Mesendoderm (in vitro differentiated cells): ENCODE results near the gene MGME1.

Experiments
- DNase-seq: peaks from one replicate; pipeline ENCODE4 v3.0.0; 2013
- H2AK5ac ChIP-seq: 2 replicates; pipeline ENCODE4 v1.6.1; 2013; ENCODE audit warnings: low read length, inconsistent platforms
- H2BK120ac ChIP-seq: 2 replicates; pipeline ENCODE4 v1.6.1; 2013; ENCODE audit warnings: low read depth, mild to moderate bottlenecking, low read length, moderate library complexity, mixed read lengths
- H2BK15ac ChIP-seq: replicated peaks from 2 replicates; pipeline ENCODE4 v1.6.1; 2013; ENCODE audit warnings: low read depth, mild to moderate bottlenecking, moderate library complexity
- H2BK5ac ChIP-seq: 2 replicates; pipeline ENCODE4 v1.6.1; 2013; ENCODE audit warnings: low read length, inconsistent platforms
- H3K18ac ChIP-seq: 2 replicates; pipeline ENCODE4 v1.6.1; 2013; ENCODE audit warnings: mild to moderate bottlenecking, low read length, mixed read lengths
- H3K23ac ChIP-seq: one replicate; pipeline ENCODE4 v1.6.1; 2013; ENCODE audit warnings: low read length
- H3K27ac ChIP-seq: 2 replicates; pipeline ENCODE4 v1.5.1; 2013; ENCODE audit warnings: low read depth, mild to moderate bottlenecking, inconsistent platforms, low read length, moderate library complexity
- H3K27me3 ChIP-seq: 2 replicates; pipeline ENCODE4 v1.6.1; 2013; ENCODE audit warnings: low read length, control low read depth, mild to moderate bottlenecking, inconsistent platforms; ENCODE audit not compliant: insufficient read depth, poor library complexity
- H3K36me3 ChIP-seq: 2 replicates; pipeline ENCODE4 v1.6.1; 2013; ENCODE audit warnings: low read length, inconsistent platforms; ENCODE audit not compliant: control insufficient read depth, insufficient read depth
- H3K4ac ChIP-seq: one replicate; pipeline ENCODE4 v1.6.1; 2013; ENCODE audit warnings: low read depth, mild to moderate bottlenecking, low read length, moderate library complexity
- H3K4me1 ChIP-seq: 2 replicates; pipeline ENCODE4 v1.6.1; 2013; ENCODE audit warnings: low read depth, low read length, inconsistent platforms; ENCODE audit not compliant: control insufficient read depth
- H3K4me2 ChIP-seq: 2 replicates; pipeline ENCODE4 v1.6.1; 2013; ENCODE audit warnings: low read length
- H3K4me3 ChIP-seq: 2 replicates; pipeline ENCODE4 v1.5.1; 2013; ENCODE audit warnings: mild to moderate bottlenecking, low read length
- H3K56ac ChIP-seq: one replicate; pipeline ENCODE4 v1.6.1; 2013; ENCODE audit warnings: low read length
- H3K79me1 ChIP-seq: 2 replicates; pipeline ENCODE4 v1.6.1; 2013; ENCODE audit warnings: low read length, inconsistent platforms
- H3K79me2 ChIP-seq: 2 replicates; pipeline ENCODE4 v1.6.1; 2013; ENCODE audit warnings: mild to moderate bottlenecking, low read length; ENCODE audit not compliant: control insufficient read depth, insufficient read depth
- H3K9ac ChIP-seq: 2 replicates; pipeline ENCODE4 v1.6.1; 2013; ENCODE audit warnings: low read length, inconsistent platforms
- H4K5ac ChIP-seq: one replicate; pipeline ENCODE4 v1.6.1; 2013; ENCODE audit warnings: low read length
- H4K8ac ChIP-seq: one replicate; pipeline ENCODE4 v1.6.1; 2013; ENCODE audit warnings: low read depth, mild to moderate bottlenecking, control low read depth, low read length, moderate library complexity
- WGBS: extraction: QIAGEN DNeasy Blood & Tissue Kit; methylation state at CpG from one replicate; pipeline ENCODE4 v1.1.7; 2013; ENCODE audit warnings: low lambda C conversion rate, missing lambda C conversion rate; ENCODE audit not compliant: insufficient coverage; ENCODE audit errors: extremely low coverage; 5-methylcytosine and 5-hydroxymethylcytosine counted together

MGME1 gene

GRCh38 chr20:17953935-17954334, 14.9 kb upstream of the MGME1 start:
- Histone ChIP-seq H3K9ac (no peak overlapping the region), H3K4me3 (no peak overlapping the region), H3K4me1 (peaks cover 2% of the 10 kb centered on the region), H3K79me2 (peaks cover 84% of the 10 kb centered on the region), H2AK5ac (no peak overlapping the region), H3K18ac (no peak overlapping the region), H3K56ac (no peak overlapping the region), H4K8ac (no peak overlapping the region), H3K4ac (no peak overlapping the region), H3K27me3 (no peaks in the 10 kb centered on the region), H2BK5ac (no peak overlapping the region), H3K79me1 (peaks cover 8% of the 10 kb centered on the region), H2BK15ac (no peak overlapping the region), H4K5ac (no peak overlapping the region), H3K4me2 (no peak overlapping the region), H3K36me3 (peaks cover 28% of the 10 kb centered on the region), H3K23ac (no peak overlapping the region), H2BK120ac (no peak overlapping the region), H3K27ac (no peak overlapping the region)
- DNase-seq, result no peak
- WGBS, result no CpG with 5 or more reads among the region's 5 CpGs

- H3K27me3 ChIP-seq, result no peaks in the 10 kb centered on the region
- no peak overlapping the region for H3K4me2 ChIP-seq
- WGBS, result no CpG with 5 or more reads among the region's 3 CpGs
- no peak overlapping the region for H3K9ac ChIP-seq
- H2AK5ac ChIP-seq, result no peak overlapping the region
- H3K79me2 ChIP-seq, result peaks cover 88% of the 10 kb centered on the region
- peaks cover 22% of the 10 kb centered on the region for H3K36me3 ChIP-seq
- no peak overlapping the region for H3K56ac ChIP-seq
- no peak overlapping the region for H4K8ac ChIP-seq
- peaks cover 6% of the 10 kb centered on the region for H3K79me1 ChIP-seq
- H4K5ac ChIP-seq, result no peak overlapping the region
- no peak overlapping the region for H2BK120ac ChIP-seq
- H3K4ac ChIP-seq, result no peak overlapping the region
- H3K18ac ChIP-seq, result no peak overlapping the region
- H3K23ac ChIP-seq, result no peak overlapping the region
- no peak overlapping the region for H3K27ac ChIP-seq
- peaks cover 7% of the 10 kb centered on the region for H3K4me1 ChIP-seq
- no peak overlapping the region for H2BK5ac ChIP-seq
- no peak overlapping the region for H2BK15ac ChIP-seq
- no peak overlapping the region for H3K4me3 ChIP-seq
- no peak for DNase-seq
Observed at GRCh38 chr20:17955302-17955701, 13.5 kb upstream of the MGME1 start.

GRCh38 chr20:17956099-17956685, 12.6 kb upstream of the MGME1 start:
- Histone ChIP-seq H3K56ac (no peak overlapping the region), H3K27me3 (no peaks in the 10 kb centered on the region), H3K79me1 (no peaks in the 10 kb centered on the region), H2BK15ac (no peak overlapping the region), H2BK5ac (no peak overlapping the region), H3K4me2 (no peak overlapping the region), H3K9ac (no peak overlapping the region), H3K4me1 (peaks cover 10% of the 10 kb centered on the region), H3K79me2 (peaks cover 90% of the 10 kb centered on the region), H3K23ac (no peak overlapping the region), H3K18ac (no peak overlapping the region), H3K27ac (no peak overlapping the region), H2BK120ac (no peak overlapping the region), H2AK5ac (no peak overlapping the region), H3K36me3 (peaks cover 15% of the 10 kb centered on the region), H3K4me3 (no peak overlapping the region), H3K4ac (no peak overlapping the region), H4K8ac (no peak overlapping the region), H4K5ac (no peak overlapping the region)
- no peak for DNase-seq
- WGBS, result no CpG with 5 or more reads among the region's 8 CpGs

GRCh38 chr20:17957505-17958363, 11.1 kb upstream of the MGME1 start:
- peaks cover 13% of the 10 kb centered on the region for H3K4me1 ChIP-seq
- H3K18ac ChIP-seq, result no peak overlapping the region
- no peak overlapping the region for H3K56ac ChIP-seq
- H3K23ac ChIP-seq, result no peak overlapping the region
- no peaks in the 10 kb centered on the region for H3K27me3 ChIP-seq
- peaks cover 99% of the 10 kb centered on the region for H3K79me2 ChIP-seq
- WGBS, result no CpG with 5 or more reads among the region's 5 CpGs
- no peak overlapping the region for H2BK5ac ChIP-seq
- H4K5ac ChIP-seq, result no peak overlapping the region
- no peak overlapping the region for H2BK120ac ChIP-seq
- H3K9ac ChIP-seq, result no peak overlapping the region
- no peak overlapping the region for H2AK5ac ChIP-seq
- H3K79me1 ChIP-seq, result no peaks in the 10 kb centered on the region
- no peak overlapping the region for H3K27ac ChIP-seq
- no peak overlapping the region for H3K4ac ChIP-seq
- H4K8ac ChIP-seq, result no peak overlapping the region
- DNase-seq, result no peak
- H3K4me3 ChIP-seq, result no peak overlapping the region
- H2BK15ac ChIP-seq, result no peak overlapping the region
- no peak overlapping the region for H3K4me2 ChIP-seq
- peaks cover 13% of the 10 kb centered on the region for H3K36me3 ChIP-seq

- Histone ChIP-seq H3K56ac (peak overlapping the region; percentile 27), H3K27me3 (no peaks in the 10 kb centered on the region), H3K4me1 (peaks cover 17% of the 10 kb centered on the region), H2BK5ac (no peak overlapping the region), H3K4me3 (no peak overlapping the region), H3K27ac (no peak overlapping the region), H2AK5ac (no peak overlapping the region), H3K23ac (no peak overlapping the region), H4K8ac (no peak overlapping the region), H3K4ac (no peak overlapping the region), H2BK120ac (no peak overlapping the region), H3K36me3 (peaks cover 14% of the 10 kb centered on the region), H3K18ac (no peak overlapping the region), H3K9ac (peak overlapping the region; percentile 20), H3K79me1 (no peaks in the 10 kb centered on the region), H3K4me2 (no peak overlapping the region), H3K79me2 (peaks cover 99% of the 10 kb centered on the region), H2BK15ac (no peak overlapping the region), H4K5ac (no peak overlapping the region)
- no peak for DNase-seq
- WGBS, result no CpG with 5 or more reads among the region's 5 CpGs
Observed at GRCh38 chr20:17958373-17959256, 10.2 kb upstream of the MGME1 start.
